ENCODE measurements around the gene CPT1C. TPM values are rescaled to one million over a fixed set of nuclear protein-coding genes. Genes with fewer than 3 reads are reported as not detected.
A peak's percentile ranks its signal among the peaks of the same experiment; 100 is the strongest.

Gene CPT1C
- total and polyA plus RNA-seq, 5 donors = 4.5 to 8.5 (median 5.7) TPM

DNA sequence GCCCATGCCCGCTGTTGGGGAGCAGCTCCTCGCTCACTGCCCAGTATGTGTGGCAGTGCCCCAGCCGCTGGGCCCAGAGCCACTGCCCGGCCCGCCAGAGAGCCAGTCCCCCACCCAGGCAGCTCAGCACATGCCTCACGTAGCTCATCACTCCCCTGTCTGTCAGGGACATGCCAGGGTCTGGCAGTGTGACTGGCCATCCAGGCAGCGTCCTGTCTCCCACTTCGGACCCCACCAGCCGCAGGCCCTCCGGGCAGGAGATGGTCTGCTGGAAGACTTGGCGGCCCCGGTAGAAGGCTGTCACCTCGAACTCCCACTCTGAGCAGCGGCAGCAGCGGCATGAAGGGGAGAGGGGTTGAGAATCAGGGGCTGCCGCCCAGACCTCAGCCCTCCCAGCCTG lies 28.9 kb upstream of the CPT1C start:
- Histone ChIP-seq H3K27me3 (ENCODE audit: control insufficient read depth, insufficient read depth) (no peaks in the 10 kb centered on the region), H3K4me3 (ENCODE audit: low read length) (no peak overlapping the region), H3K9me3 (ENCODE audit: control insufficient read depth, low read length) (no peaks in the 10 kb centered on the region), H3K27ac (ENCODE audit: low read length) (no peak overlapping the region), H3K4me1 (ENCODE audit: control insufficient read depth, insufficient read depth, low read length) (no peaks in the 10 kb centered on the region)
- DNase-seq (peak in 2 of 3 donors; percentile 47 to 58), ATAC-seq (no peak)
- intact Hi-C loops (cut with DNase I) = loop anchor here in 1 of 4 donors (10.0 kb wide), 1 partner anchor 67 kb away; the partner anchor contains the start of gene PRR12
- 89% methylated on average over 16 of the region's 16 CpGs for WGBS

- Histone ChIP-seq H3K27me3 (ENCODE audit: control insufficient read depth, insufficient read depth) (no peaks in the 10 kb centered on the region), H3K27ac (ENCODE audit: low read length) (no peak overlapping the region), H3K4me3 (ENCODE audit: low read length) (no peak overlapping the region), H3K4me1 (ENCODE audit: control insufficient read depth, insufficient read depth, low read length) (no peaks in the 10 kb centered on the region), H3K9me3 (ENCODE audit: control insufficient read depth, low read length) (no peaks in the 10 kb centered on the region)
- intact Hi-C loops (cut with DNase I) = loop anchor here in 1 of 4 donors (10.0 kb wide), 1 partner anchor 68 kb away; the partner anchor contains the start of gene PRR12
- WGBS = 85% methylated on average over 12 of the region's 12 CpGs
- DNase-seq = peak in 2 of 3 donors; percentile 40 to 41
- ATAC-seq = no peak
These were observed 27.7 kb upstream of the CPT1C start for GRCh38 chr19:49663224-49663623.

GRCh38 chr19:49664171-49665035 lies 26.5 kb upstream of the CPT1C start:
- Histone ChIP-seq H3K27me3 (ENCODE audit: control insufficient read depth, insufficient read depth) (no peaks in the 10 kb centered on the region), H3K4me1 (ENCODE audit: control insufficient read depth, insufficient read depth, low read length) (no peaks in the 10 kb centered on the region), H3K4me3 (ENCODE audit: low read length) (peak overlapping the region; percentile 70), H3K9me3 (ENCODE audit: control insufficient read depth, low read length) (no peaks in the 10 kb centered on the region), H3K27ac (ENCODE audit: low read length) (peak overlapping the region; percentile 89)
- intact Hi-C loops (cut with DNase I) = loop anchor here in 1 of 4 donors (10.0 kb wide), 1 partner anchor 70 kb away; the partner anchor contains the start of gene PRR12
- 1% methylated on average over 53 of the region's 53 CpGs for WGBS
- DNase-seq = peak; percentile 89 to 96 (median 96)
- ATAC-seq = peak; percentile 82 to 83

GRCh38 chr19:49665036-49665350 lies 25.9 kb upstream of the CPT1C start:
- Histone ChIP-seq H3K4me1 (ENCODE audit: control insufficient read depth, insufficient read depth, low read length) (no peaks in the 10 kb centered on the region), H3K27me3 (ENCODE audit: control insufficient read depth, insufficient read depth) (no peaks in the 10 kb centered on the region), H3K9me3 (ENCODE audit: control insufficient read depth, low read length) (no peaks in the 10 kb centered on the region), H3K27ac (ENCODE audit: low read length) (peak overlapping the region; percentile 89), H3K4me3 (ENCODE audit: low read length) (peak overlapping the region; percentile 70)
- 1% methylated on average over 7 of the region's 7 CpGs for WGBS
- ATAC-seq (no peak), DNase-seq (no peak)
- intact Hi-C loops (cut with DNase I) = loop anchor here in 1 of 4 donors (10.0 kb wide), 1 partner anchor 70 kb away; the partner anchor contains the start of gene PRR12

- H3K4me1 ChIP-seq (ENCODE audit: control insufficient read depth, insufficient read depth, low read length) = no peaks in the 10 kb centered on the region
- H3K27ac ChIP-seq (ENCODE audit: low read length) = peak within 1 kb of the TSS; percentile 89
- peak; percentile 99 for DNase-seq
- intact Hi-C loops (cut with DNase I) = loop anchor here in 1 of 4 donors (10.0 kb wide), 1 partner anchor 71 kb away; the partner anchor contains the start of gene PRR12
- no peaks in the 10 kb centered on the region for H3K9me3 ChIP-seq (ENCODE audit: control insufficient read depth, low read length)
- under 1% methylated on average over 50 of the region's 50 CpGs for WGBS
- H3K4me3 ChIP-seq (ENCODE audit: low read length) = peak within 1 kb of the TSS; percentile 70
- ATAC-seq = peak; percentile 91 to 94
- no peaks in the 10 kb centered on the region for H3K27me3 ChIP-seq (ENCODE audit: control insufficient read depth, insufficient read depth)
These were observed 25.4 kb upstream of the CPT1C start, which contains the start of the genes BCL2L12 and IRF3 for GRCh38 chr19:49665351-49666119. BCL2L12 (plus strand) TSS chr19:49665933; CDS start chr19:49666693, 760 bp downstream. IRF3 (minus strand) TSS chr19:49665857; CDS start chr19:49664838, 1,019 bp downstream.

DNA sequence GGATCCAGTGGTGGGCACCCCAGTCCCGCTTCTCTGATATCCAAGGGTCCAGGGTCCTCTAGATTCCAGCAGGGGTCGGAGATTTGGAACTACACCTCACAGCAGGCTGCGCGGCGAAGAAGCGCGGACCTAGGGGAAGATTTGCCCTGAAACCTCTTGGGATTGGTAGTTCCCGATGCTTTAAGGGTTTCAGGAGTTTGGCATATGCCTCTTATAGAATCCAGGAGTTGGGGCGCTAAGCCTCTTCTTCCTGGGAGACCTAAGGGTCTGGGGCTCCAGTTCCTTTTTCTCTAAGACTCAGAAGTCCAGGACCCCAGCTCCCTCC lies 24.8 kb upstream of the CPT1C start:
- intact Hi-C loops (cut with DNase I) = loop anchor here in 1 of 4 donors (10.0 kb wide), 1 partner anchor 71 kb away; the partner anchor contains the start of gene PRR12
- H3K27ac ChIP-seq (ENCODE audit: low read length) = no peak overlapping the region
- DNase-seq = no peak
- H3K27me3 ChIP-seq (ENCODE audit: control insufficient read depth, insufficient read depth) = no peaks in the 10 kb centered on the region
- ATAC-seq = no peak
- under 1% methylated on average over 9 of the region's 9 CpGs for WGBS
- H3K4me3 ChIP-seq (ENCODE audit: low read length) = peak overlapping the region; percentile 70
- no peaks in the 10 kb centered on the region for H3K4me1 ChIP-seq (ENCODE audit: control insufficient read depth, insufficient read depth, low read length)
- H3K9me3 ChIP-seq (ENCODE audit: control insufficient read depth, low read length) = no peaks in the 10 kb centered on the region

GRCh38 chr19:49667473-49667872 lies 23.4 kb upstream of the CPT1C start:
- Histone ChIP-seq H3K4me1 (ENCODE audit: control insufficient read depth, insufficient read depth, low read length) (no peaks in the 10 kb centered on the region), H3K27ac (ENCODE audit: low read length) (no peak overlapping the region), H3K9me3 (ENCODE audit: control insufficient read depth, low read length) (no peaks in the 10 kb centered on the region), H3K4me3 (ENCODE audit: low read length) (no peak overlapping the region), H3K27me3 (ENCODE audit: control insufficient read depth, insufficient read depth) (no peaks in the 10 kb centered on the region)
- 93% methylated on average over 2 of the region's 2 CpGs for WGBS
- DNase-seq (no peak), ATAC-seq (no peak)
- intact Hi-C loops (cut with DNase I) = loop anchor here in 1 of 4 donors (10.0 kb wide), 1 partner anchor 73 kb away; the partner anchor contains the start of gene PRR12

GRCh38 chr19:49669516-49669915 lies 21.4 kb upstream of the CPT1C start:
- DNase-seq (no peak), ATAC-seq (no peak)
- H3K4me3 ChIP-seq (ENCODE audit: low read length) = no peak overlapping the region
- no peaks in the 10 kb centered on the region for H3K9me3 ChIP-seq (ENCODE audit: control insufficient read depth, low read length)
- H3K27ac ChIP-seq (ENCODE audit: low read length) = no peak overlapping the region
- H3K27me3 ChIP-seq (ENCODE audit: control insufficient read depth, insufficient read depth) = no peaks in the 10 kb centered on the region
- H3K4me1 ChIP-seq (ENCODE audit: control insufficient read depth, insufficient read depth, low read length) = no peaks in the 10 kb centered on the region
- intact Hi-C loops (cut with DNase I) = loop anchor here in 1 of 4 donors (10.0 kb wide), 1 partner anchor 75 kb away; the partner anchor contains the start of gene PRR12
- WGBS = 89% methylated on average over 3 of the region's 3 CpGs

GRCh38 chr19:49672131-49672919 lies 18.6 kb upstream of the CPT1C start:
- no peaks in the 10 kb centered on the region for H3K27me3 ChIP-seq (ENCODE audit: control insufficient read depth, insufficient read depth)
- peak; percentile 80 to 92 (median 91) for DNase-seq
- H3K4me3 ChIP-seq (ENCODE audit: low read length) = no peak overlapping the region
- ATAC-seq = peak in 1 of 2 donors; percentile 3
- H3K9me3 ChIP-seq (ENCODE audit: control insufficient read depth, low read length) = no peaks in the 10 kb centered on the region
- WGBS = 23% methylated on average over 28 of the region's 28 CpGs
- no peaks in the 10 kb centered on the region for H3K4me1 ChIP-seq (ENCODE audit: control insufficient read depth, insufficient read depth, low read length)
- intact Hi-C loops (cut with DNase I) = loop anchor here in 2 of 4 donors (10.0 kb wide), 2 partner anchors 78 to 88 kb away; partner anchors contain the start of genes NOSIP (in 1 of the 2), PRR12 (in 1 of the 2) and PRRG2 (in 1 of the 2)
- H3K27ac ChIP-seq (ENCODE audit: low read length) = peak overlapping the region; percentile 22

All from right cardiac atrium (tissue), 5 donors.